IMR-90 (cell line): ENCODE measurements around the gene CCDC13. TPM values are rescaled to one million over a fixed set of nuclear protein-coding genes. Genes with fewer than 3 reads are reported as not detected.

Experiments used
- ATAC-seq: fragments of 200-7000 bp; cut with Tn5 transposase; 2 replicates; pipeline ENCODE4 v1.9.1; 2020; ENCODE audit warnings: low read depth, mild to moderate bottlenecking, moderate library complexity
- BruUV-seq: library from RNA; stranded (reverse); fragments of 400-500 nt; replicated peaks from 2 replicates; lab custom pipeline; 2021; lab: Mats Ljungman, UMichigan
- CTCF ChIA-PET: fragments of 300-600 bp; formaldehyde crosslinking; extraction: SDS; loops from one replicate; lab custom pipeline; 2021; ENCODE audit warnings: antibody characterized with exemption; lab: Yijun Ruan, JAX
- POLR2A ChIA-PET: fragments of 300-600 bp; sonication (Branson Sonifier 250); formaldehyde crosslinking; loops from one replicate; lab custom pipeline; 2022; ENCODE audit warnings: antibody characterized with exemption; ENCODE audit not compliant: unreplicated experiment; lab: Charles Lee
- DNase-seq: peaks from one replicate; pipeline ENCODE4 v3.0.0; 2013
- H2AFZ ChIP-seq: replicated peaks from 2 replicates; pipeline ENCODE3; 2013; ENCODE audit warnings: low read length, mild to moderate bottlenecking; ENCODE audit not compliant: poor library complexity
- H2AK5ac ChIP-seq: 2 replicates; pipeline ENCODE4 v1.6.1; 2013; ENCODE audit warnings: low read depth, low read length, inconsistent platforms
- H2AK9ac ChIP-seq: replicated peaks from 2 replicates; pipeline ENCODE3; 2013; ENCODE audit warnings: mild to moderate bottlenecking, low read depth, low read length, moderate library complexity; ENCODE audit not compliant: poor library complexity
- H2BK120ac ChIP-seq: 2 replicates; pipeline ENCODE4 v1.6.1; 2013; ENCODE audit warnings: low read depth, low read length, inconsistent platforms
- H2BK15ac ChIP-seq: 3 replicates; pipeline ENCODE4 v1.6.1; 2013; ENCODE audit warnings: low read depth, low read length, inconsistent platforms
- H2BK20ac ChIP-seq: 2 replicates; pipeline ENCODE4 v1.6.1; 2013; ENCODE audit warnings: low read depth, mild to moderate bottlenecking, inconsistent platforms, low read length, moderate library complexity
- H2BK5ac ChIP-seq: 2 replicates; pipeline ENCODE4 v1.6.1; 2013; ENCODE audit warnings: mild to moderate bottlenecking, low read depth, low read length, inconsistent platforms; ENCODE audit not compliant: poor library complexity, severe bottlenecking
- H3K14ac ChIP-seq: replicated peaks from 2 replicates; pipeline ENCODE4 v1.6.1; 2013; ENCODE audit warnings: low read depth, low read length, inconsistent platforms
- H3K18ac ChIP-seq: 2 replicates; pipeline ENCODE4 v1.6.1; 2013; ENCODE audit warnings: low read depth, low read length, control low read depth
- H3K23ac ChIP-seq: 2 replicates; pipeline ENCODE4 v1.6.1; 2013; ENCODE audit warnings: low read depth, low read length, inconsistent platforms
- H3K27ac ChIP-seq: 2 replicates; pipeline ENCODE4 v1.5.1; 2013; ENCODE audit warnings: mild to moderate bottlenecking, control low read depth, low read length; ENCODE audit not compliant: insufficient read depth
- H3K27me3 ChIP-seq: 2 replicates; pipeline ENCODE4 v1.6.1; 2013; ENCODE audit warnings: low read length; ENCODE audit not compliant: control insufficient read depth, insufficient read depth
- H3K36me3 ChIP-seq: 2 replicates; pipeline ENCODE4 v1.6.1; 2013; ENCODE audit warnings: low read length, mixed read lengths; ENCODE audit not compliant: control insufficient read depth, insufficient read depth
- H3K4ac ChIP-seq: 2 replicates; pipeline ENCODE4 v1.6.1; 2013; ENCODE audit warnings: low read depth, low read length, inconsistent platforms
- H3K4me1 ChIP-seq: 2 replicates; pipeline ENCODE4 v1.6.1; 2013; ENCODE audit warnings: low read length, mixed read lengths; ENCODE audit not compliant: control insufficient read depth, insufficient read depth
- H3K4me2 ChIP-seq: 2 replicates; pipeline ENCODE4 v1.6.1; 2013; ENCODE audit warnings: low read depth, mild to moderate bottlenecking, control low read depth, low read length, moderate library complexity
- H3K4me3 ChIP-seq: 2 replicates; pipeline ENCODE4 v1.5.1; 2013; ENCODE audit warnings: low read depth, mild to moderate bottlenecking, control low read depth, low read length, moderate library complexity; ENCODE audit not compliant: insufficient read depth
- H3K56ac ChIP-seq: 2 replicates; pipeline ENCODE4 v1.6.1; 2013; ENCODE audit warnings: low read length, inconsistent platforms; ENCODE audit not compliant: insufficient read depth; ENCODE audit errors: extremely low read depth
- H3K79me1 ChIP-seq, 2 experiments: 2 replicates each; pipeline ENCODE4 v1.6.1; 2013; ENCODE audit warnings: low read length in 2 of 2, inconsistent platforms in 1 of 2, low read depth in 1 of 2
- H3K9ac ChIP-seq: 2 replicates; pipeline ENCODE4 v1.6.1; 2013; ENCODE audit warnings: low read depth, low read length, control low read depth
- H3K9me1 ChIP-seq: 2 replicates; pipeline ENCODE4 v1.6.1; 2013; ENCODE audit warnings: low read length, inconsistent platforms; ENCODE audit not compliant: insufficient read depth
- H3K9me3 ChIP-seq: 2 replicates; pipeline ENCODE4 v1.6.1; 2013; ENCODE audit warnings: low read length; ENCODE audit not compliant: control insufficient read depth, insufficient read depth
- H4K20me1 ChIP-seq: 2 replicates; pipeline ENCODE4 v1.6.1; 2013; ENCODE audit warnings: low read length, inconsistent platforms; ENCODE audit not compliant: insufficient read depth
- H4K5ac ChIP-seq: 2 replicates; pipeline ENCODE4 v1.6.1; 2013; ENCODE audit warnings: mild to moderate bottlenecking, low read depth, low read length, control low read depth
- H4K8ac ChIP-seq, 2 experiments: 2 replicates each; pipeline ENCODE4 v1.6.1; 2013; ENCODE audit warnings: low read depth in 2 of 2, low read length in 2 of 2, control low read depth in 1 of 2, inconsistent platforms in 1 of 2
- H4K91ac ChIP-seq: 2 replicates; pipeline ENCODE4 v1.6.1; 2013; ENCODE audit warnings: low read depth, low read length, inconsistent platforms; ENCODE audit not compliant: insufficient read depth
- BHLHE40 ChIP-seq: fragments of 150-350 bp; IDR thresholded peaks from 2 replicates; pipeline ENCODE4 v1.6.1; 2016; ENCODE audit warnings: mild to moderate bottlenecking, low read depth, low read length
- CEBPB ChIP-seq: IDR thresholded peaks from 2 replicates; pipeline ENCODE4 v1.6.1; 2012; ENCODE audit warnings: low read depth, low read length, improper control_type of control experiment
- CHD1 ChIP-seq: IDR thresholded peaks from 2 replicates; pipeline ENCODE4 v1.6.1; 2012; ENCODE audit warnings: low read depth, low read length, improper control_type of control experiment
- FOS ChIP-seq: fragments of 150-350 bp; IDR thresholded peaks from 2 replicates; pipeline ENCODE4 v1.6.1; 2016; ENCODE audit warnings: low read depth, low read length
- MAFK ChIP-seq: IDR thresholded peaks from 2 replicates; pipeline ENCODE4 v1.6.1; 2012; ENCODE audit warnings: low read depth, low read length, improper control_type of control experiment
- MAZ ChIP-seq: IDR thresholded peaks from 2 replicates; pipeline ENCODE4 v1.6.1; 2012; ENCODE audit warnings: low read depth, mild to moderate bottlenecking, low read length, improper control_type of control experiment, moderate library complexity, borderline replicate concordance
- MXI1 ChIP-seq: IDR thresholded peaks from 2 replicates; pipeline ENCODE4 v1.6.1; 2012; ENCODE audit warnings: low read depth, mild to moderate bottlenecking, low read length, moderate library complexity, borderline replicate concordance
- NFE2L2 ChIP-seq: fragments of 150-350 bp; IDR thresholded peaks from 2 replicates; pipeline ENCODE4 v1.6.1; 2016; ENCODE audit warnings: low read depth, mild to moderate bottlenecking, low read length
- POLR2A ChIP-seq: IDR thresholded peaks from 2 replicates; pipeline ENCODE4 v1.6.1; 2012; ENCODE audit warnings: mild to moderate bottlenecking, low read depth, low read length
- RAD21 ChIP-seq: IDR thresholded peaks from 2 replicates; pipeline ENCODE4 v1.6.1; 2012; ENCODE audit warnings: low read length, improper control_type of control experiment
- RCOR1 ChIP-seq: IDR thresholded peaks from 2 replicates; pipeline ENCODE4 v1.6.1; 2012; ENCODE audit warnings: mild to moderate bottlenecking, low read length, improper control_type of control experiment; ENCODE audit not compliant: insufficient replicate concordance
- RFX5 ChIP-seq: IDR thresholded peaks from 2 replicates; pipeline ENCODE4 v1.8.0; 2012; ENCODE audit warnings: low read depth, mild to moderate bottlenecking, low read length, moderate library complexity
- SMC3 ChIP-seq: fragments of 150-350 bp; IDR thresholded peaks from 2 replicates; pipeline ENCODE4 v1.6.1; 2016; ENCODE audit warnings: low read depth, mild to moderate bottlenecking, antibody characterized with exemption, low read length, moderate library complexity
- USF2 ChIP-seq: fragments of 150-350 bp; IDR thresholded peaks from 2 replicates; pipeline ENCODE4 v1.6.1; 2017; ENCODE audit warnings: mild to moderate bottlenecking, antibody characterized with exemption, low read length, low read depth
- WGBS, 2 experiments: methylation state at CpG; one replicate each; pipeline versions ENCODE4 v1.1.5 to v1.1.7; 2013; ENCODE audit warnings: missing lambda C conversion rate in 2 of 2; ENCODE audit not compliant: insufficient read length in 1 of 2; ENCODE audit errors: extremely low coverage in 2 of 2; 5-methylcytosine and 5-hydroxymethylcytosine counted together
- dilution Hi-C: fragments of 300-500 bp; cut with HindIII; formaldehyde crosslinking; loops from one replicate; pipeline ENCODE4 v1.14.3; 2018; ENCODE audit warnings: low sequenced_read_pairs; ENCODE audit not compliant: unreplicated experiment
- in situ Hi-C: fragments of 300-500 bp; cut with MboI; formaldehyde crosslinking; loops from 3 replicates; pipeline ENCODE4 v1.14.3; 2019; ENCODE audit warnings: low sequenced_read_pairs, inconsistent platforms, mixed read lengths
- intact Hi-C: fragments of 100-400 bp; cut with micrococcal nuclease; formaldehyde crosslinking; loops from 2 replicates; pipeline ENCODE4 v1.10.0; 2022
- polyA plus RNA-seq, 3 experiments: library from polyadenylated mRNA; depleted of rRNA; stranded (reverse); fragments of >200 nt; gene quantifications; 2 replicates each; pipeline ENCODE4 v1.2.3, GENCODE V29; 2012; ENCODE audit warnings: low replicate concordance in 1 of 3
- total RNA-seq: library from RNA; depleted of rRNA; stranded (reverse); fragments of >200 nt; gene quantifications from 2 replicates; pipeline ENCODE4 v1.2.3, GENCODE V29; 2012
- TF ChIP-seq, protein P1 (sequence below): fragments of 150-350 bp; IDR thresholded peaks from 2 replicates; pipeline ENCODE4 v1.6.1; 2016; ENCODE audit warnings: low read depth, mild to moderate bottlenecking, low read length, moderate library complexity, borderline replicate concordance
- TF ChIP-seq, protein P2 (sequence below): conservative IDR thresholded peaks from 2 replicates; pipeline ENCODE4 v1.5.1; 2012; ENCODE audit warnings: mild to moderate bottlenecking, low read depth, low read length, improper control_type of control experiment

The CCDC13 gene
- total and polyA plus RNA-seq, 2 of the 4 experiments (the other 2 are of a cell fraction), result 0.18 to 0.19 TPM

- H2AK9ac ChIP-seq, result no peak overlapping the region
- no peak overlapping the region for H3K56ac ChIP-seq
- no peaks in the 10 kb centered on the region for H3K9me1 ChIP-seq
- no peak overlapping the region for H2BK15ac ChIP-seq
- TF ChIP-seq SMC3 (no peak), USF2 (no peak), MAFK (no peak), RFX5 (no peak), BHLHE40 (no peak), POLR2A (no peak), CHD1 (no peak), RAD21 (no peak), MXI1 (no peak), FOS (no peak), CEBPB (no peak), MAZ (no peak), NFE2L2 (no peak), RCOR1 (no peak)
- TF ChIP-seq, protein P1, sequence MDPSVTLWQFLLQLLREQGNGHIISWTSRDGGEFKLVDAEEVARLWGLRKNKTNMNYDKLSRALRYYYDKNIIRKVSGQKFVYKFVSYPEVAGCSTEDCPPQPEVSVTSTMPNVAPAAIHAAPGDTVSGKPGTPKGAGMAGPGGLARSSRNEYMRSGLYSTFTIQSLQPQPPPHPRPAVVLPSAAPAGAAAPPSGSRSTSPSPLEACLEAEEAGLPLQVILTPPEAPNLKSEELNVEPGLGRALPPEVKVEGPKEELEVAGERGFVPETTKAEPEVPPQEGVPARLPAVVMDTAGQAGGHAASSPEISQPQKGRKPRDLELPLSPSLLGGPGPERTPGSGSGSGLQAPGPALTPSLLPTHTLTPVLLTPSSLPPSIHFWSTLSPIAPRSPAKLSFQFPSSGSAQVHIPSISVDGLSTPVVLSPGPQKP, result no peak
- TF ChIP-seq, protein P2, sequence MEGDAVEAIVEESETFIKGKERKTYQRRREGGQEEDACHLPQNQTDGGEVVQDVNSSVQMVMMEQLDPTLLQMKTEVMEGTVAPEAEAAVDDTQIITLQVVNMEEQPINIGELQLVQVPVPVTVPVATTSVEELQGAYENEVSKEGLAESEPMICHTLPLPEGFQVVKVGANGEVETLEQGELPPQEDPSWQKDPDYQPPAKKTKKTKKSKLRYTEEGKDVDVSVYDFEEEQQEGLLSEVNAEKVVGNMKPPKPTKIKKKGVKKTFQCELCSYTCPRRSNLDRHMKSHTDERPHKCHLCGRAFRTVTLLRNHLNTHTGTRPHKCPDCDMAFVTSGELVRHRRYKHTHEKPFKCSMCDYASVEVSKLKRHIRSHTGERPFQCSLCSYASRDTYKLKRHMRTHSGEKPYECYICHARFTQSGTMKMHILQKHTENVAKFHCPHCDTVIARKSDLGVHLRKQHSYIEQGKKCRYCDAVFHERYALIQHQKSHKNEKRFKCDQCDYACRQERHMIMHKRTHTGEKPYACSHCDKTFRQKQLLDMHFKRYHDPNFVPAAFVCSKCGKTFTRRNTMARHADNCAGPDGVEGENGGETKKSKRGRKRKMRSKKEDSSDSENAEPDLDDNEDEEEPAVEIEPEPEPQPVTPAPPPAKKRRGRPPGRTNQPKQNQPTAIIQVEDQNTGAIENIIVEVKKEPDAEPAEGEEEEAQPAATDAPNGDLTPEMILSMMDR, result no peak
- H3K4me3 ChIP-seq, result no peak overlapping the region
- in situ Hi-C loops, result no loop called here
- peak; percentile 86 for ATAC-seq
- H3K36me3 ChIP-seq, result no peaks in the 10 kb centered on the region
- ChIA-PET POLR2A (no interaction called here), CTCF (interaction anchor here (0.7 to 1.1 kb wide), 3 partner anchors 13 to 78 kb away, joined by 3 read pairs; no protein-coding TSS in a partner anchor)
- H2BK20ac ChIP-seq, result no peak overlapping the region
- H3K18ac ChIP-seq, result no peak overlapping the region
- H2BK5ac ChIP-seq, result no peak overlapping the region
- H3K4me2 ChIP-seq, result peak overlapping the region; percentile 71; the same call in 1 of the 2 replicates
- H4K91ac ChIP-seq, result no peak overlapping the region
- no peak overlapping the region for H3K23ac ChIP-seq
- no peaks in the 10 kb centered on the region for H3K9me3 ChIP-seq
- H2AK5ac ChIP-seq, result no peak overlapping the region
- no peaks in the 10 kb centered on the region; the same call in 1 of the 2 replicates for H3K27me3 ChIP-seq
- dilution Hi-C loops, result no loop called here
- H2BK120ac ChIP-seq, result no peak overlapping the region
- H3K9ac ChIP-seq, result no peak overlapping the region
- peak; percentile 81 for DNase-seq
- no peaks in the 10 kb centered on the region for H3K79me1 ChIP-seq
- no peak overlapping the region for H2AFZ ChIP-seq
- no peak overlapping the region for H3K27ac ChIP-seq
- BruUV-seq, result no TSS peak
- H4K20me1 ChIP-seq, result no peaks in the 10 kb centered on the region
- H4K8ac ChIP-seq, result no peak overlapping the region
- H3K4me1 ChIP-seq, result no peaks in the 10 kb centered on the region; the same call in 1 of the 2 replicates
- H3K14ac ChIP-seq, result no peak overlapping the region
- no peak overlapping the region for H4K5ac ChIP-seq
- 67% methylated on average over 1 of the region's 2 CpGs; no CpG with 5 or more reads in 1 of the 2 experiments for WGBS, 2 experiments
- intact Hi-C loops, result no loop called here
- H3K4ac ChIP-seq, result no peak overlapping the region
Observed at GRCh38 chr3:42763021-42763420, 10.0 kb downstream of the CCDC13 start.
